Activated naive CD4-positive, alpha-beta T cell (primary cell): ENCODE data around the gene NEB.
"Not testable (repeated sequence)": the region's sequence is repeated elsewhere in the genome, so short reads cannot be mapped to it uniquely, and the experiment has no call there.

ENCODE experiments used
- DNase-seq, 4 experiments: peaks; one replicate each; lab custom pipeline; 2025; lab: John Stamatoyannopoulos, UW

Gene NEB

DNA sequence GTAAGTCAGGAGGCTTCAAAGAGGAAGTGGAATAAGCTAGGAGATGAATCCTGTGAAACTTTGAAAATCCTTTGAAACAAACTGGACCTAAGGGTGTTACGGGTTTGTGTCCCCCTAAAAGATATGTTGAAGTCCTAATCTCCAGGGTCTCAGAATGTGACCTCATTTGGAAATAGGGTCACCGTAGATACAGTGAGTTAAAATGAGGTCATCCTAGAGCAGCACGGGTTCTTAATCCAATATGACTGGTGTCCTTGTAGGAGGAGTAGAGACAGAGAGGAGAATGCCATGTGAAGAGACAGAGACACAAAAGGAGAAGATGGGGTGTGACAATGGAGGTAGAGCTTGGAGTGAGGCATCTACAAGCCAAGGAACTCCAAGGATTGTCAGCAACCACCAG is 26.9 kb upstream of the NEB start:
- DNase-seq: no peak

- no peak for DNase-seq
Observed at GRCh38 chr2:151760139-151760650, 25.9 kb upstream of the NEB start.

DNA sequence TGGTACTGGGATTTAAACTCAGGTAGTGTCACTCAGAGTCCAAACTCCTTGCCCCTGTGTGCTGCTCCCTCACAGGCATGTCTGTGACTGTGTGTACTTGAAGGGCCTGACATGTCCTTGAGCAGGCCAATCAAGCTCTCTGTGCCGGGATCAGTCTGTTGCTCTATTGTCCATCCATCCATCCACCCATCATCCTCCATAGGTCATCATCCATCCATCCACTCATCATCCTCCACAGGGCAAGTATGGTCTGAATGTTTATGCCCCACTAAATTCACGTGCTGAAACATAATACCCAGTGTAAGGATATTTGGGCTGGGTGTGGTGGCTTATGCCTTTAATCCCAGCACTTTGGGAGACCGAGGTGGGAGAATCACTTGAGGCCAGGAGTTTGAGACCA is 24.5 kb upstream of the NEB start:
- DNase-seq: no peak

- no peak for DNase-seq
Observed at GRCh38 chr2:151757861-151758260, 23.6 kb upstream of the NEB start.

- DNase-seq: no peak
Observed at GRCh38 chr2:151756820-151757219, 22.5 kb upstream of the NEB start.

DNA sequence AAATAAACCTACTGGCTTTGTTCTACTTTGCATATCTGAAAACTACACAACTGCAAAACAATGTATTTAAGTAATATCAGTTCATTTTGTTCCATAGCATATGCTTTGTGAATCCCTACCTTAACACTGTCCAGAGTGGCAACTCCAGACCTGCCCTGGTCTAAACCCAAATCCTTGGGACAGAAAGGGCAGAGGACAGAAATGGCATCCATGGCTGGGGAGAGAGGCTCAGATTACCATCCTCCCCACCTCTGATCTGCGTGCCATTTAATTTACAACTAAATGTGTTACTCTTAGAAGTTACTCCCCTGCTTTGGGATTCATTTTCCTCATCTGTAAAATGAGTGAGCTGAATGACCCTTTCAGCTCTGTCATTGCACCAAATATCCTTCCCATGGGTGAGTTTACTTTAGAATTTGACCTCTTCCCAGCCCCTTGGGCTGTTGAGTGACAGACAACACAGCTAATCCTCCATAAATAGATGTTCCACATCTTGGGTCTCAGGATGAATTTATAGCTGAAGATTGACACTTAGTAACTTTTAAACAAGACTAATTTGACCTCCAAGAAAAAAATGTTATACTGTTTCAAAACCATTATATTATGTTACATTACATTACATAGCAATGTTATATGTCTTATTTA is 20.1 kb upstream of the NEB start:
- DNase-seq: no peak

DNA sequence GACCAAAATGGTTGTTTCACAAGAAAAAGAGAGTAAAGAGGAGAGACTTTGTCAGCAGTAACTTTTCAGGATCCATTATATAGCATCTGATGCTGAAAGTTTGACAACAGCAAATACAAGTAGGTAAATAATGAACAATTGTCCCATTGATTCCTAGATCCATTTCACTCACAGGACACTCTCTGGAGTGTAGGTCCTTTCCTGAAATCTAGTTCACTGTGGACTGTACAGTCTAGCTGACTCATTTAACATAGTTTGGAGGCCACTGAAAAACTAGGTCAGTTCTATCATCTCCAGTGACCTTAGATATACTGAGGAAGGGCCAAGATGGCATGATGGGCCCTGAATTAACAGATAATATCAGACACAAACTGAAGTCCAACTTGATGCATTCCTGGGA is 19.3 kb upstream of the NEB start:
- DNase-seq: no peak

- DNase-seq: not testable (repeated sequence)
Observed at GRCh38 chr2:151745261-151745660, 11.0 kb upstream of the NEB start.

GRCh38 chr2:151730262-151730975 is 3.9 kb downstream of the NEB start:
- DNase-seq: no peak

DNA sequence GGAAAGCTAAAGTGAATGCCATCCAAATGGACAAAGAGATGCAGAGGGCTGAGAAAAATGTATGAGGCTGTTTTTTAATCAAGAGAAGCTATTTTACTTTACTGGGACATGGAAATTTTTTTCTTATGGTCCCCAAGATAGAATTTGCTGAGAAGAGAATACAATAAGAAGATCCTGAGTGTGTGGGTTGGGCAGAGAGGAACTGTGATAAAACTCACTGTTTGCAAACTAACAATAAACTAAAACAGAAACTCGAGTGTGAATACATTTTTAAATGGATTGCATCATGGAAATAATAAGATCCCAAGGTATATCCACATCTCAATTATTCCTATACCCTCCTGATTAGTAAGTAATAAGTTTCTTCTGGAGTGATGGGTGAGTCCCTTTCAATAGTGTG is 4.4 kb downstream of the NEB start:
- DNase-seq: no peak

DNA sequence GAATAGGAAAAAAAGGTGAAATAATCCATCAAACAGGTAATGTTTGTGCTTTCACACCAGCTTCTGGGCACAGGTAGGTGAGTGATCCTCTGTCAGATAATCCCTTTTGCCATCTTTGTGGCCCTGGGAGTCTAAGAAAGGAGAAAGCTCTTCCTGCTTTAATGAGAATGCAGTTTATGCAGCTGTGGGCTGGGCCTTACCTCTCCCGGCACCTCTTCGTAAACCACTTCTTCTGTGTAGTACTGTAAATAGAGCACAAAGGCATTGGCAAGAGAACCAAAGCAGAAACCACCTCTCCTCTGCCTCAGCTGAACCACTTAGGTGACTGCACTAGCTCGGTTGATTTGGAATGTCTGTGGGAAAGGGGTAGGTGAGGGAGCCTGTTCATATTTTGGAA is 4.9 kb downstream of the NEB start:
- DNase-seq: no peak

GRCh38 chr2:151728804-151729414 is 5.4 kb downstream of the NEB start:
- DNase-seq: no peak

DNA sequence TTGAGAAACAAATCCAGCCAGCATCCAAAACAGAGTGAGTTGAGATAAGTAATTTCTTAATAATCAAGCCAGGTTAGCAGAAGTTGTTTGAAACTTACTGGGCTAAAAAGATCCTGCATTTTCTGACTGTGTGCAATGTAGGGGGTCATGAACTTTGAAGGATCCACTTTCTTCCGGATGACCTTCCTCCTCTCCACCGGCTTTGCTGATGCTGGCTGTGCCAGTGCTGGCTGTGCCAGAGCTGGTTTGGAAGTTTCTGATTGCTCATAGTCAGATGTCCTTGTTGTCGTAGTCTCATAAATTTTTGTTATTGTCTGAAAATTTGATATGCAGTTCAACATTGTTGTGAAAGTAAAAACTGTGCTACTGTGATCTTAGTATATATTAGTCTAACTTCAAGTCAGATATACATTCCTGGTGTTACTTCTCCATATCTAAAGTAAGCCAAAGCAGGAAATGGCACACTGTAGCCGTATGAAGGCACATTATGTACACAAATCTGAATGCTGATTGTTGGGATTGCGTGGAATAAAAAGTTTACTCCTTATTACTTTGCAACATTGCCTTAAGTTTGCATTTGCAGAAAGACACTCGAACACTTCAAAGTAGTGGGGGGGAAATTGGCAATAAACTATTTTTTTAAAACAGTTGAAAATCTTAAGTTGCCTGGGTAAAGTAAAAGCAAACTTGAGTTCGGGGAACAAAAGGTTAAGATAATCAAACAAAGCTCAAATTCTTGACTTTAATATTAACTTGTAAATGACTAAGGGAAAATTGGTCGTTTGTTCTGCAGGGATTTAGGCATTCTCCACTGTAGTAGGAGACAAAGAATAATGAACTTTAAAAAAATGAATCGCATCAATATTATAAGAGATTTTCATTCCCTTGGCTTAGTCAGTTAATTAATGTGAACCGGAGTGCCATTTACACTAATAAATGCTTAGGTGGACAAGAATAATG is 6.4 kb downstream of the NEB start:
- DNase-seq: no peak

GRCh38 chr2:151721161-151721560 is 13.1 kb downstream of the NEB start:
- no peak for DNase-seq

DNA sequence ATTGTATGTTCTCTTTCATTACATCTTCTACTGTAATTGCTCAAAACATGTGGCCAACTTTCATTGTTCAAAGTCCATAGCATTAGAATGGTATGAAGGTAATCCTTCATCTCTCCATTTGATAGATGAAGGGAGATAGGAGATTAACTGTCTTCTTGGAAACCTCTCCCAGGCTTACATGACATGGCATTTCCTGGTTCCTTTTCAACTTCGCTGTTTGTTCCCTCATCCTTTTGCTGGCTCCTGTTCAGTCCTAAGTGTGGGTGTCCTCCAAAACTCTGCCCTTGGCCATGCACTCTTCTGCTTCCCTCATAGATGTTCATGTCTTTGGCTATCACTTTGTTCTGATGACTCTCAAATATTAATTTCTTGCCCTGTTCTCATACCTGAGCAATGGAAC is 13.8 kb downstream of the NEB start:
- no peak for DNase-seq

- no peak for DNase-seq
Observed at GRCh38 chr2:151718796-151719195, 15.5 kb downstream of the NEB start.

DNA sequence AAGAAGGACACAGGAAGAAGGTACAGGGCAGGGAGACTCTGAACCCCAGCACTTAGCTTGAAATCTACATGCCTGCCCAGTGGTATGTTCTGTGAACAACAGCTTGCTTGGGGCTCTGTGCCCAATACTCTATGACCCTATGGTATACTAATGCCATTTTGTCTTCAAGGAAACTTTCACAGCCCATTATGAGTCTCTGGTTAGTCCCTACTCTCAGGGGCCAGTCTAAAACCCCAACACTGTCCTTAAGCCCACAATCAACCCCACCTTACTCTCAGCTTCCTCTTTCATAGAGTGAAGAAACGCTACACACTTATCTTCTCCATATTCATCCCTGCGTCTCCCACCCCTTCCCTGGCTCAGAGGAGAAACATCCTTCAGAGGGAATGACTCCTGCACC is 16.0 kb downstream of the NEB start:
- no peak for DNase-seq

DNA sequence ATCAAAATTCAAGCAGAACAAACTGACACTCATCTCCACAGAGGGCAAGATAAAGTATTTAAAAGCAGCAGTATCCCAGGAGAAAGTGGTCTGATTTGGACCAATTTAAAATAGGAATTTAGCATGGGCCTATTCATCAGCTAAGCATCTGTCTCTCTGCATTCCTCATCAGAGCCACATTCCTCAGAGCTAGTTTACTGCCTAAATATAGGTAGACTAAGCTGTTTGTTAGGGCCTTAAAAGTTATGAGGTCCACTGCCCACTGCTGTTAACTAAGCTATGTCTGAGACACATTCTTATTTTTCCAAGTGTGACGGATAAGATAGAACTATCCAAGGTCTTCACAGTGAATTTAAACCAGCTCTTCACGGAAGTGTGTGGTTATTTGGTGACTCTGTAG is 17.6 kb downstream of the NEB start:
- DNase-seq: no peak

DNA sequence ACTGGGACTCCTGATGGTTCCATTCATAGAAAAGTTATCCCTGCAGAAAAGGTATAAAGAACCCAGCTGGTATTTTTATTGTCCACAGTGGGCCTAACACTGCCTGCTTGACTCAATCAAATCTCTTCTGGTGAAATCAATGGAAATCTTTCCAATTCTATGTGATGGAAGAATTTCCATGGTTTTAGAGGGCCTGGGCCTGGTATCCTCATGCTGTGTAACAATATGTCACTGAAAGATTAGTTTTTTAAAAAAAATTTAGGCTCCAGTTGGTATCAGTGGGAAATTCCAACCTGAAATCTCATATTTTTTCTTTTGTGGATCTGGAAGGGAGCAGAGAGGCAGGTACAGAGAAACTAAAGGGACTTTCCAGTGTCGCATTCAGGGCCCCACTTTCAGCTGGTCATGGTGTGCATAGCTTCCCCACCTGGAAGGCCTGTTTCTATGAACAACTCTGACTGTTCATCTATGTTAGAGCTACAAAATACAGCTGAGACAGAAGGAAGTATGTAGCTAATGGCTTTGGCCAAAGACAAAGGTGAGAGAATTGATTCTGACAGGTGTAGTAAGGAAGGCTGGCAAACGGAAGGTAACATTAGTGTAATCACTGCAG is 20.9 kb downstream of the NEB start:
- DNase-seq: no peak

- no peak for DNase-seq
Observed at GRCh38 chr2:151711025-151711424, 23.3 kb downstream of the NEB start.

GRCh38 chr2:151708788-151709187 is 25.5 kb downstream of the NEB start:
- DNase-seq: no peak

DNA sequence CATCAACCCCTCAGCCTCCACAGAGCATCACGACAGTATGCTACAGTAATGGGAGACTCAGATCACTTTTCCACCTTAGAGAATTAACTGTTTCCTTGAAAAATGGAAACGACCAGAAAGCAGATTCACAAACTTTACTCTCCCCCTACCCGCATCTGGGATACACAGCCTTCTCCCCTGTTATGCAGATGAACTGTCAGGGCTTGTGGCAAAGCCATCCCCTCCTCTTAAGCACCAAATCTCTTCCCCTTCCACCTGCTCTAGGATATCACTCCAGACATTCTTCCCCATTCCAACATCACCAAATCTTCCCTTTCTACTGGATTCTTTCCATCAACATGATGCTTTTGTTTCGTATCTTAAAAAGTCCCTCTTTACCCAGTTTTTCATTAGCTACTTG is 26.4 kb downstream of the NEB start:
- DNase-seq: no peak
